ENCODE measurements around the gene ZNF454.

GRCh38 chr5:178983728-178984127 lies 42.7 kb downstream of the ZNF454 start:
- TF ChIP-seq CBX8 (IDR thresholded peaks at IDR 0.05) (no peak), HDAC2 (IDR thresholded peaks at IDR 0.05) (no peak), SMC3 (IDR thresholded peaks at IDR 0.05) (no peak), USF2 (IDR thresholded peaks at IDR 0.05) (no peak), MAFK (IDR thresholded peaks at IDR 0.05; ENCODE audit: partially characterized antibody) (no peak), CTCF (IDR thresholded peaks at IDR 0.05) (no peak), RNF2 (IDR thresholded peaks at IDR 0.05; ENCODE audit: borderline replicate concordance, low read depth) (no peak), E2F6 (IDR thresholded peaks at IDR 0.05; ENCODE audit: borderline replicate concordance, low read depth) (no peak), ESRRA (IDR thresholded peaks at IDR 0.05; ENCODE audit: borderline replicate concordance, low read length) (no peak), BCL3 (IDR thresholded peaks at IDR 0.05) (no peak), CEBPB (IDR thresholded peaks at IDR 0.05) (no peak), ZSCAN20 (CRISPR knock-in tag; IDR thresholded peaks at IDR 0.05) (no peak), PBX3 (IDR thresholded peaks at IDR 0.05) (no peak)

Data from A549 (cell line).